ENCODE data around the gene RABL2A. TPM values are rescaled to one million over a fixed set of nuclear protein-coding genes. Genes with fewer than 3 reads are reported as not detected.
"Not testable (repeated sequence)": the region's sequence is repeated elsewhere in the genome, so short reads cannot be mapped to it uniquely, and the experiment has no call there.

RABL2A gene
- total RNA-seq, 1 experiment from 2014 or later: 14.3 TPM

DNA sequence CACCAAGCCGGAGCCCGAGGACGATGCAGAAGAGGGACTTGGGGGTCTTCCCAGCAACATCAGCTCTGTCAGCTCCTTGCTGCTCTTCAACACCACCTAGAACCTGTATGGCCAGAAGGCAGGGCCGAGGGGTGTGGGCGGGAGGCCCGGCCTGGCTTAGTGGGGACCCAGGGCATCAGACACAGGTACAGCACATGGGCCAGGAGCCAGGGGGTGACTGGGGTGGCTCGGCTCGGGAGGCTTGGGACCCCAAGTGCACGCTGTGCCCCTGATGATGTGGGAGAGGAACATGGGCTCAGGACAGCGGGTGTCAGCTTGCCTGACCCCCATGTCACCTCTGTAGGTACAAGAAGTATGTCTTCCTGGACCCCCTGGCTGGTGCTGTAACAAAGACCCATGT lies 31.3 kb upstream of the RABL2A start:
- POLR2A ChIA-PET; RAD21 ChIA-PET (ENCODE audit: low non-redundant PET in 1 of 2, low total read pairs in 2 of 2, uncharacterized antibody in 2 of 2, unreplicated experiment in 2 of 2); BruUV-seq (replicated peaks): not testable (repeated sequence)

DNA sequence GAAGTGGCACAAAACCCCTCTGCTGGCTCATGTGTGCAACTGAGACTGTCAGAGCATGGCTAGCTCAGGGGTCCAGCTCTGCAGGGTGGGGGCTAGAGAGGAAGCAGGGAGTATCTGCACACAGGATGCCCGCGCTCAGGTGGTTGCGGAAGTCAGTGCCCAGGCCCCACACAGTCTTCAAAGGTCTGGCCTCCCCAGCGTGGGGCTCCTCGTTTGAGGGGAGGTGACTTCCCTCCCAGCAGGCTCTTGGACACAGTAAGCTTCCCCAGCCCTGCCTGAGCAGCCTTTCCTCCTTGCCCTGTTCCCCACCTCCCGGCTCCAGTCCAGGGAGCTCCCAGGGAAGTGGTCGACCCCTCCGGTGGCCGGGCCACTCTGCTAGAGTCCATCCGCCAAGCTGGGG lies 29.9 kb upstream of the RABL2A start:
- RAD21 ChIA-PET (ENCODE audit: low non-redundant PET in 1 of 2, low total read pairs in 2 of 2, uncharacterized antibody in 2 of 2, unreplicated experiment in 2 of 2); H3K4me1 ChIP-seq (ENCODE audit: control insufficient read depth in 1 of 2, insufficient read depth in 2 of 2, low read length in 2 of 2); H3K9ac ChIP-seq (ENCODE audit: low read length); POLR2A ChIA-PET; H3K9me3 ChIP-seq (ENCODE audit: control insufficient read depth in 1 of 2, insufficient read depth in 1 of 2, low read depth in 1 of 2, low read length in 2 of 2); H3K27ac ChIP-seq (ENCODE audit: low read depth, low read length); DNase-seq (ENCODE audit: low read depth, low spot score); H3K9me2 ChIP-seq (ENCODE audit: insufficient read depth); H2AFZ ChIP-seq (ENCODE audit: low read depth, low read length, poor library complexity, severe bottlenecking); H3K4me2 ChIP-seq (ENCODE audit: low read length); H3K4me3 ChIP-seq (replicated peaks in 1 of 2; ENCODE audit: low read depth in 1 of 2, low read length in 2 of 2); H3K36me3 ChIP-seq (ENCODE audit: control insufficient read depth in 1 of 2, insufficient read depth in 2 of 2, low read length in 2 of 2); H4K20me1 ChIP-seq (ENCODE audit: insufficient read depth); H3K79me2 ChIP-seq (ENCODE audit: insufficient read depth, low read length); CTCF ChIA-PET; H3K27me3 ChIP-seq (ENCODE audit: insufficient read depth, low read length); BruUV-seq (replicated peaks); intact Hi-C loops (cut with micrococcal nuclease); ATAC-seq: not testable (repeated sequence)

More for the DNA sequence above, 31.3 kb upstream of the RABL2A start:
- H3K4me3 ChIP-seq (replicated peaks in 1 of 2; ENCODE audit: low read depth in 1 of 2, low read length in 2 of 2); H4K20me1 ChIP-seq (ENCODE audit: insufficient read depth); ATAC-seq; H3K36me3 ChIP-seq (ENCODE audit: control insufficient read depth in 1 of 2, insufficient read depth in 2 of 2, low read length in 2 of 2); CTCF ChIA-PET; H3K9me3 ChIP-seq (ENCODE audit: control insufficient read depth in 1 of 2, insufficient read depth in 1 of 2, low read depth in 1 of 2, low read length in 2 of 2); H3K79me2 ChIP-seq (ENCODE audit: insufficient read depth, low read length); H3K9ac ChIP-seq (ENCODE audit: low read length); H3K4me2 ChIP-seq (ENCODE audit: low read length); DNase-seq (ENCODE audit: low read depth, low spot score); H3K27me3 ChIP-seq (ENCODE audit: insufficient read depth, low read length); intact Hi-C loops (cut with micrococcal nuclease); H3K27ac ChIP-seq (ENCODE audit: low read depth, low read length); H2AFZ ChIP-seq (ENCODE audit: low read depth, low read length, poor library complexity, severe bottlenecking); H3K4me1 ChIP-seq (ENCODE audit: control insufficient read depth in 1 of 2, insufficient read depth in 2 of 2, low read length in 2 of 2); H3K9me2 ChIP-seq (ENCODE audit: insufficient read depth): not testable (repeated sequence)

- H3K36me3 ChIP-seq (ENCODE audit: control insufficient read depth in 1 of 2, insufficient read depth in 2 of 2, low read length in 2 of 2); H3K9me3 ChIP-seq (ENCODE audit: control insufficient read depth in 1 of 2, insufficient read depth in 1 of 2, low read depth in 1 of 2, low read length in 2 of 2); H3K27ac ChIP-seq (ENCODE audit: low read depth, low read length); H3K9me2 ChIP-seq (ENCODE audit: insufficient read depth); H4K20me1 ChIP-seq (ENCODE audit: insufficient read depth); H3K79me2 ChIP-seq (ENCODE audit: insufficient read depth, low read length); ATAC-seq; CTCF ChIA-PET; H3K27me3 ChIP-seq (ENCODE audit: insufficient read depth, low read length); intact Hi-C loops (cut with micrococcal nuclease); H3K4me3 ChIP-seq (replicated peaks in 1 of 2; ENCODE audit: low read depth in 1 of 2, low read length in 2 of 2); H3K4me1 ChIP-seq (ENCODE audit: control insufficient read depth in 1 of 2, insufficient read depth in 2 of 2, low read length in 2 of 2); H3K9ac ChIP-seq (ENCODE audit: low read length); RAD21 ChIA-PET (ENCODE audit: low non-redundant PET in 1 of 2, low total read pairs in 2 of 2, uncharacterized antibody in 2 of 2, unreplicated experiment in 2 of 2); H3K4me2 ChIP-seq (ENCODE audit: low read length); H2AFZ ChIP-seq (ENCODE audit: low read depth, low read length, poor library complexity, severe bottlenecking); POLR2A ChIA-PET; DNase-seq (ENCODE audit: low read depth, low spot score): not testable (repeated sequence)
- TSS peak; percentile 40 for BruUV-seq (replicated peaks)
These were observed 29.5 kb upstream of the RABL2A start for GRCh38 chr2:113597572-113597971.

DNA sequence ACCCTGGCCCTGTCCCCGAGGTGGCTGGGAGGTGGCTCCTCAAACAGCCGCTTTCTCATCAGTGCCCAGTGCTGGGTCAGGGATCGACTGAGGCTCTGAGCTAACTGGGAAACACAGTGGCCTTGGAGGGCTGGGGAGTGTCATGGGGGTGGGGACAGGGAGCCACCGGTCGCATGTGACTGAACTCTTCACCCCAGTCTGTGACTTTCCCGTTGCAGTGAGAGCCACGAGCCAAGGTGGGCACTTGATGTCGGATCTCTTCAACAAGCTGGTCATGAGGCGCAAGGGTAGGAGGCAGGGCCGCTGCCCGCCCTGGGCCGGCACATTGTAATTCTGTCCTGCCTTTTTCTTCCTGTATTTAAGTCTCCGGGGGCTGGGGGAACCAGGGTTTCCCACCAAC lies 28.9 kb upstream of the RABL2A start:
- DNase-seq (ENCODE audit: low read depth, low spot score); intact Hi-C loops (cut with micrococcal nuclease); H3K9ac ChIP-seq (ENCODE audit: low read length); H3K27ac ChIP-seq (ENCODE audit: low read depth, low read length); RAD21 ChIA-PET (ENCODE audit: low non-redundant PET in 1 of 2, low total read pairs in 2 of 2, uncharacterized antibody in 2 of 2, unreplicated experiment in 2 of 2); BruUV-seq (replicated peaks); CTCF ChIA-PET; H3K4me2 ChIP-seq (ENCODE audit: low read length); H3K9me3 ChIP-seq (ENCODE audit: control insufficient read depth in 1 of 2, insufficient read depth in 1 of 2, low read depth in 1 of 2, low read length in 2 of 2); H3K36me3 ChIP-seq (ENCODE audit: control insufficient read depth in 1 of 2, insufficient read depth in 2 of 2, low read length in 2 of 2); H3K79me2 ChIP-seq (ENCODE audit: insufficient read depth, low read length); H4K20me1 ChIP-seq (ENCODE audit: insufficient read depth); ATAC-seq; H2AFZ ChIP-seq (ENCODE audit: low read depth, low read length, poor library complexity, severe bottlenecking); H3K27me3 ChIP-seq (ENCODE audit: insufficient read depth, low read length); H3K4me1 ChIP-seq (ENCODE audit: control insufficient read depth in 1 of 2, insufficient read depth in 2 of 2, low read length in 2 of 2); POLR2A ChIA-PET; H3K9me2 ChIP-seq (ENCODE audit: insufficient read depth); H3K4me3 ChIP-seq (replicated peaks in 1 of 2; ENCODE audit: low read depth in 1 of 2, low read length in 2 of 2): not testable (repeated sequence)

DNA sequence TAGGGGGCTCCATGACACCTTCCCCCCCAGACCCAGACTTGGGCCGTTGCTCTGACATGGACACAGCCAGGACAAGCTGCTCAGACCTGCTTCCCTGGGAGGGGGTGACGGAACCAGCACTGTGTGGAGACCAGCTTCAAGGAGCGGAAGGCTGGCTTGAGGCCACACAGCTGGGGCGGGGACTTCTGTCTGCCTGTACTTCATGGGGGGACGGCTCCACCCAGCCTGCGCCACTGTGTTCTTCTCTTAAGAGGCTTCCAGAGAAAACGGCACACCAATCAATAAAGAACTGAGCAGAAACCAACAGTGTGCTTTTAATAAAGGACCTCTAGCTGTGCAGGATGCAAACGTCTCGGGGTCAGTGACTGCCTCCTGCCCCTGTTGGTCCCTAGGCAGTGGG lies 28.3 kb upstream of the RABL2A start:
- H3K79me2 ChIP-seq (ENCODE audit: insufficient read depth, low read length); H2AFZ ChIP-seq (ENCODE audit: low read depth, low read length, poor library complexity, severe bottlenecking); H3K9ac ChIP-seq (ENCODE audit: low read length); intact Hi-C loops (cut with micrococcal nuclease); H4K20me1 ChIP-seq (ENCODE audit: insufficient read depth); H3K27me3 ChIP-seq (ENCODE audit: insufficient read depth, low read length); H3K9me3 ChIP-seq (ENCODE audit: control insufficient read depth in 1 of 2, insufficient read depth in 1 of 2, low read depth in 1 of 2, low read length in 2 of 2); RAD21 ChIA-PET (ENCODE audit: low non-redundant PET in 1 of 2, low total read pairs in 2 of 2, uncharacterized antibody in 2 of 2, unreplicated experiment in 2 of 2); ATAC-seq; H3K9me2 ChIP-seq (ENCODE audit: insufficient read depth); DNase-seq (ENCODE audit: low read depth, low spot score); H3K36me3 ChIP-seq (ENCODE audit: control insufficient read depth in 1 of 2, insufficient read depth in 2 of 2, low read length in 2 of 2); POLR2A ChIA-PET; H3K4me3 ChIP-seq (replicated peaks in 1 of 2; ENCODE audit: low read depth in 1 of 2, low read length in 2 of 2); BruUV-seq (replicated peaks); H3K4me2 ChIP-seq (ENCODE audit: low read length); CTCF ChIA-PET; H3K27ac ChIP-seq (ENCODE audit: low read depth, low read length); H3K4me1 ChIP-seq (ENCODE audit: control insufficient read depth in 1 of 2, insufficient read depth in 2 of 2, low read length in 2 of 2): not testable (repeated sequence)

Data from HCT116 (cell line).